ENCODE measurements around the gene ANKRD33B.
"Not testable (repeated sequence)": the region's sequence is repeated elsewhere in the genome, so short reads cannot be mapped to it uniquely, and the experiment has no call there.

The ANKRD33B gene

DNA sequence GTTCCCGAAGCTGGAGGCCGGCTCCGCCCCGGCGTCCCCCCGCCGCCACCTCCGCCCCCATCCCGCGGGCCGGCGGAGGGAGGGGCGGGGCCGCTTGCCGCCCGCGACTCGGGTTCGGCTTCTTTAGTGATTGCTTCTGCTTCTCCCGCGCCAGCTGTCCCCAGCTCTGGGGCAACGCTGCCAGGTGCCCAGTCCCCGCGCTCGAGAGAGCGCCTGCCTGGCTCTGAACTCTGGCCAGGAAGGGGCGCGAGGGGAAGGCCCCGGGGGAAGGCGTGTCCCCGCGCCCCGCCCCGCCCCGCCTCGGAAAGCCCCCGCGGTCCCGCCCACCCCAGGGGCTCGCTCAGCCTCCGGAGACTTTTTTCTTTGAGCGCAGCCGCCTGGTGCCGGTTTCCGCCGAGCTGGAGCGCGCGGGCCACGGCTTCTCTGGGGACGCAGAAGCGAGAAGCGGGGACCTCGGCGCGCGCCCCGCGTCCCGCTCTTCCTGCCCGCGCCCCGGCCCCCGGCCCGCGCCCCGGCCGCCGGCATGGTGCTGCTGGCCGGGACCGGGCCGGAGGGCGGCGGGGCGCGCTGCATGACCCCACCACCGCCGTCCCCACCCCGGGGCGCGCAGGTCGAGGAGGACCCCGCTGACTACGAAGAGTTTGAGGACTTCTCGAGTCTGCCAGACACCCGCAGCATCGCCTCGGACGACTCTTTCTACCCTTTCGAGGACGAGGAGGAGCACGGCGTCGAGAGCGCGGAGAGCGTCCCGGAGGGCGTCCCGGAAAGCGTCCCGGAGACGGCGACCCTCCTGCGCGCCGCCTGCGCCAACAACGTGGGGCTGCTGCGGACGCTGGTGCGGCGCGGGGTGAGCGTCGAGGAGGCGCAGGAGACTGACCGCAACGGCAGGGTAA lies at the start of gene ANKRD33B:
Gene ANKRD33B (plus strand): TSS at position 126 of the 893 bp plus-strand sequence. CDS start 398 bp downstream, at position 524.
- peak; percentile 56 for DNase-seq

DNA sequence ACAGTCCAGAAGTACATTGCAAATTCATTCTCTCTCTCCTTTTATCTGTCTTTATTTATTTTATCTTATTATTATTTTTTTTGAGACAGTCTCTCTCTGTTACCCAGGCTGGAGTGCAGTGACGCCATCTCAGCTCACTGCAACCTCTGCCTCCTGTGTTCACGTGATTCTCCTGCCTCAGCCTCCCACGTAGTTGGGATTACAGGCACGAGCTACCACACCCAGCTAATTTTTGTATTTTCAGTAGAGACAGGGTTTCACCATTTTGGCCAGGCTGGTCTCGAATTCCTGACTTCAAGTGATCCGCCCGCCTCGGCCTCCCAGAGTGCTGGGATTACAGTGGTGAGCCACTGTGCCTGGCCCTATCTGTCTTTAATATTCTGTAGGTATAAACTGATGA lies 49.3 kb upstream of the ANKRD33B start:
- DNase-seq, result not testable (repeated sequence)

DNA sequence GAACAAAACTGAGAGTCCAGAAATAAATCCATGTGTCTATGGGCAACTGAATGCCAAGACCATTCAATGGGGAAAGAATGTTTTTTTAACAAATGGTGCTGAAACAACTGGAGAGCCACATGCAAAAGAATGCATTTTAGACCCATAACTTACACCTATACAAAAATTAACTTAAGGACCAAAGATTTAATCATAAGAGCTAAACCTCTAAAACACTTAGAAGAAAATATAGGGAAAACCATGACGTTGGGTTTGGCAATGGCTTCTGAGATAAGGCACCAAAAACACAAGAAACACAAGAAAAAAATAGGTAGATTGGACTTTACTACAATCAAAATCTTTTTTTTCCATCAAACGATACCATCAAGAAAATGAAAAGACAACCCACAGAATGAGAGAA lies 48.4 kb upstream of the ANKRD33B start:
- no peak for DNase-seq

DNA sequence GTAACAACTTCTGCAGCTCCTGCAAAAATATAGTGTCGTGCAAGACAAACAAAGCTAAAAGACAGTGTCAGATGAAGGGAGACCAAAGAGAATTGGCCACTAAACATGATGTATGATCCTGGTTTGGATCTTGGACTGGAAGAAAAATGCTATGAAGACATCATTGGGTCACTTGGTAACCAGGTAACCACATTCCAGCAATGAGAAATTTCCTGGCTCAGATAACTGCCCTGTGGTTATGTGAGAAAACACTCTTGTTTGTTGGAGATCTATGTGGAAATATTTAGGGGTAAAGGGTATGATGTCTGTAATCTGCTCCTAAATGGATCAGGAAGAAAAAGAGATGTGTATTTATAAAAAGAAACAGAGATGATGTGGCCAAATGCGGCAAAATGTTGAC lies 45.5 kb upstream of the ANKRD33B start:
- no peak for DNase-seq

DNA sequence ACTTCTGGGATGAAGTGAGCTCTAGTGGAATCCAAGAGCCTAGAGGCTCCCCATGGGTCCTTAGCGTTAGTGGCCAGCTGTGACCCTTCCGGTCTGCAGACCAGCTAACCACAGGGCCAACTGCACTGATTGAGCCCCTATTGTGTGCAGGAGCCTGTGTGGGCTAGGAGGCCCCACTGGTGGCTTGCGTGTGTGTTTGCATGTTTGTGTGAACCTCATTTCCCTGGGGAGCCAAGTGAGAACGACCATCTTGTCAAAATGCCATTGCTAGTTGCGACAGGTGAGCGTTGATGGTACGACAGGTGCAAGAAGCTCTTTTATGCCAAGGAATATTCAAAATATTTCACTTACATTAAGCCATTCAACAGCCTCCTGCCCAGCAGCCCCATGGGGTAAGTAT lies 44.1 kb upstream of the ANKRD33B start:
- no peak for DNase-seq

DNA sequence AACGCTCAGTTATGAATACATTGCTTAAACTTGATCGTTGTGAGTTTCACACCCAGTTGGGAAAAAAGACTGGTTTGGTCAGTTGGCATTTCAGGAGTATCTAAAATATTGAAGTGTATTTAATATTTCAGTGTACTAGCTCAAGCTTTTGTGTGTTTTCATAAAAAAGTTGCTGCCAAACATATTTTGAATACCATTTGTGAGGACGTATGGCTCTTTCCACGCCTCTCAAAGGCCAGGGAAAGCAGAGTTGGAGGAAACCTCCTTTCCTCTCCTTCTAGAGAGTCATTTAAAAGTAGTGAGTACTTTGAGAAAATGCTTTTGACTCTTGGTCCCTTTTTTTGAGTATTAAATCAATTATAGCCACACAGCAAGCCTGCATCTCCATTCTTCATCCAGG lies 43.2 kb upstream of the ANKRD33B start:
- no peak for DNase-seq

DNA sequence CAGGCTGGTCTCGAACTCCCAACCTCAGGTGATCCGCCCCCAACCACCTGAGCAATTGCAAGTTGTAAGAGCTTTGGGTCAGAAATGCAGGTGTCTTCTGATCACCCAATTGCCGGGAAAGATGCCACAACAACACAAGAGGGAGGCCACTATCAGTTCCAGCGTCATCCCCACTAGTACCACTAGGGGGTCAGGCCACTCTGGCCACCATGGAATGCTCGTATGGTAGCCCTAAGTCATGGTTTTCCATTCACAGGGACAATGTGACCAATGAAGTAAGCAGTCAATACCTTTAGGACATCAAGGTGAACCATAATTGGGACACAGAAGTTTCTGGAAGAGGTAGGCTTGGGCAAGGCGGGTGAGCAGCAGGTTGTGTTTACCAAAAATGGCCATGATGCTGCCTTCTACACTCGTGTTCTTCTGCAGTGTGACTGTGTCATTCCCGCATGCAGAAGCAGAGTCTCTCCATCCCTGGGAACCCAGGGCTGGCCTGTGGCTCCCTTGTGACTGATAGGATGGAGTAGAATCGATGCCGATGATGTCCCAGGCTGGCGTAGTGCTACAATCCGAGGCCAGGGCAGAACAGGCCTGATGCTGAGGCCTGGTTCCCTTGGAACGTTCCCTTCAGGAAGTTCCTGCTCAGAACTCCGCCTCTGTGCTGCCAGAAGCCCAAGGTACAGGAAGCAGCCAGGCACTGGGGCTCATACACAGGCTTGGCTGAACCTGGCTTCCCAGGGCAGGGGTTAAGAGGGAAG lies 42.2 kb upstream of the ANKRD33B start:
- no peak for DNase-seq

DNA sequence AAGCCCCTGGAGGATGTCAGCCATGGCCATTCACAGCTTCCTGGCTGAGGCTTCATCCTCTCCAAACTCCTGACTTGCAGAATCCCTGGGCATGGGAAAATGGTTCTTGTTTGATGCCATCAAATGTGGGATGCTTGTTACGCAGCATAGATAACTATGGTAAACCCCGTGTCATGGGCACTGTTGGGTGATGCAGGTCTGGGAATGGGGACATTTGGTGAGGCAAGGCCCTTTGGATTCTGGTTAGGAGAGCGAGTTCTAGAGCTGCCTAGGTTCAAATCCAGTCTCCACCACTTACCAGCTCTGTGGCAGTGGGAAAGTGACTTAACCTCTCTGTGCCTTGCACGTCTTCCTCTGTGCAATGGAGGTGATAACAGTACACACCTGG lies 41.7 kb upstream of the ANKRD33B start:
- no peak for DNase-seq

DNA sequence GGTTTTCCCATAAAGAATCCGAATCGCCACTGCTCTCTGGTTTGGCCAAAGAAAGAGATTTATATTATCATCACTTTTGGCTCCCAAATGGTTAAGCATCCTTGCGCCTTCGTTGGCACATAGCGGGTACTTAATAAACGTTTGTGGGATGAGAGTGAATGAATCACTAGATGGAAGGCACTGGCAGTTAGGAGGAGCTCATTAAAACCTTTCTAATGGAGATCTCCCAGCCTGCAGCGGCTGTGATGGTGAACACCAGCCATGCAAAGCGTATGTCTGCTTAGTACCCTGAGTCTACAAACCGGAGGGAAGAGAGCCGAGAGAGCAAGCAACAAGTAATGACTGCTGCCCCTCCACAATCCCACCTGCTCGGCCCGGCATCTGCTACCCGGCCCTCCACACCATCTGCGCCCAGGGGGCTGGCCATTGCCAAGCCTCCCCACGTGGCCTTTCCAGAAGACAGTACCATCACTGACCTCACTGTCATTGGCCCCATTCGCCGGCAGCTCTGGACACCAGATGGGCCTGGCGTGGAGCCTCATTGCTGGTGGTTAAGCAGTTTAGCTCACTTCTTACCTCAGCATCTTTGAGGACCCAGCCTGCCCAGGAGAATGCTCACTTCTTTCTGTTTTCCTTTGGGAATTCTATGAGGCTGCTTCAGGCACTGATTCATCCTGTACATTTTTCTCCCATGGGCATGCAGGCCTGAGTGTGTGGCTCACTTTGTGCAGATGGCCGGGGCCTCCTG lies 39.3 kb upstream of the ANKRD33B start:
- DNase-seq, result no peak

DNA sequence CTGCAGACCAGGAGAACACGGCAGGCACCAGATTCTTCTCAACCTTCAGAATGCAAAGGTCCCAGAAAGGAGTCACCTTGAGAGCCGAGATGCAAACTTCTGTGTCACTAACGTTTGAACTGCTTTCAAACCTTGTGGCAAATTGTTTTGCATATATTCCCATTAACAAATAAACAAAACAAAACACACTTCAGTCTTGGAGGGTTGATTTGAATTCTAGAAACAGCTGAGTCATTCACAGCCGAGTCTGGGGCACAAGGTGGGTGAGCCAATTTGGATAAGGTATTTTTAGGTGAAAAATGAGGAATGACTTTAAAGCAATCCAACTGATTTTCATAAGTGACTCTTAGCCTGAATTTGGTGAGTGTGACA lies 38.8 kb upstream of the ANKRD33B start:
- DNase-seq, result no peak

DNA sequence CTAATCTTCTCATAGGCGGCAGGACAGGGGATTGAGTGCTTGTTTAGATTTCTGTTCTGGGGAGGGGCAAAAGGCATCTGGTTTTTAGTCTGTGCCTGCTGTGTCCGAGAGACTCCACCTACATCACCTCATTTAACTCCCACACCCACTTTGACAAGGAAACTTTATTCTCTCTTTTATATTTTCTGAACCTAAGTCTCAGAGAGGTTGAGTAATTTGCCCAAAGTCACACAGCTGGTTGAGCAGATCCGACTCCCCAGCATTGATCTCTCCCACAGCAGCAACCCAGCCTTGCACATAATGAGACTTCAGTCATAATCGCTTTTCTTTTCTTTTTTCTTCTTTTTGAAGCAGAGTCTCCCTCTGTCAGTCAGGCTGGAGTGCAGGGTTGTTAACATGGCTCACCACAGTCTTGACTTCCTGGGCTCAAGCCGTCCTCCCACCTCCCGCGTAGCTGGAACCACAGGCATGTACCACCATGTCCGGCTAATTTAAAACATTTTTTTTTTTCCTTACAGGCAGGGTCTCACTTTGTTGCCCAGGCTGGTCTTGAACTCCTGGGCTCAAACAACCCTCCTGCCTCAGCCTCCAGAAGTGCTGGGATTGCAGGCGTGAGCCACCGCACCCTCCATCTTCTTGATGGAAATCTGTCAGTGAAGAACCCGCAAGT lies 36.5 kb upstream of the ANKRD33B start:
- no peak for DNase-seq

DNA sequence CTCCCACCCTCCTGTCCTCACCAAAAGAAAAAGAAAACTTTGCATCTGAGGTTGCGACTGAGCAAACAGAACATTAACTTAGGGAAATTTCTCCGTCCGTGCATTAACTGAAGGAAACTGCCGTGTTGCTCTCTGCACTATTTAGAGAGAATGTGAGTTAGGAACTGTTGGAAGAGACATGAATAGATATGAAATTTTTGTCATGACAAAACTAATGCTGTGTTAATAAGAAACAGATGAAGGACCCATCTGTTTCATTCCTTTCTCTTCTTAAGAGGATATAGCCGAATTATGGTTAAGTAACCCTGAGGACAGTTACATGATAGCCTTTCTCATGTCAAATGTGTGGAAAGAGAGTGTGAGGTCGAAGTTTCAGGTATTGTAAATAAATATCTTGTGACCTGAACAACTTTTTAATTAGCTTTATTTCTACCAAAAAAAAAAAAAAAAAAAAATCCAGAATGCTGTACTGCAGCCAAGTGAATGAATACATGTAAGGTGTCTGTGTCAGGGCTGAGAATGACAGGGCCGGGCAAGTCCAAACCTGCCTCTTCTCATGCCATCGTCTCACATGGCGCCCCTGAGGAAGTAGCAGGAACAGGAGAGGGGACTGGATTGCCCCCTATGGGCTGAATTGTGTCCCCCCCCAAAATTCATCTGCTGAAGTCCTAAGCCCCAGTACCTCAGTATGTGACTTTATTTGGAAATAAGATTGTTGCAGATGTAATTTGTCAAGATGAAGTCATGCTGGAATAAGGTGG lies 35.6 kb upstream of the ANKRD33B start:
- no peak for DNase-seq

DNA sequence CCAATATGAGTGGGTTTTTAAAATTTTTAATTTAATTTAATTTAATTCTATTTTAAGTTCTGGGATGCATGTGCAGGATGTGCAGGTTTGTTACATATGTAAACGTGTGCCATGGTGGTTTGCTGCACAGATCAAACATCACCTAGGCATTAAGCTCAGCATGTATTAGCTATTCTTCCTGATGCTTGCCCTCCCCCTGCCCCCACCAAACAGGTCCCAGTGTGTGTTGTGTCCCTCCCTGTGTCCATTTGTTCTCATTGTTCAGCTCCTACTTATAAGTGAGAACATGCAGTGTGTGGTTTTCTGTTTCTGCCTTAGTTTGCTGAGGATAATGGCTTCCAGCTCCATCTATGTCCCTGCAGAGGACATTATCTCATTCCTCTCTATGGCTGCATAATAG lies 35.0 kb upstream of the ANKRD33B start:
- DNase-seq, result no peak

DNA sequence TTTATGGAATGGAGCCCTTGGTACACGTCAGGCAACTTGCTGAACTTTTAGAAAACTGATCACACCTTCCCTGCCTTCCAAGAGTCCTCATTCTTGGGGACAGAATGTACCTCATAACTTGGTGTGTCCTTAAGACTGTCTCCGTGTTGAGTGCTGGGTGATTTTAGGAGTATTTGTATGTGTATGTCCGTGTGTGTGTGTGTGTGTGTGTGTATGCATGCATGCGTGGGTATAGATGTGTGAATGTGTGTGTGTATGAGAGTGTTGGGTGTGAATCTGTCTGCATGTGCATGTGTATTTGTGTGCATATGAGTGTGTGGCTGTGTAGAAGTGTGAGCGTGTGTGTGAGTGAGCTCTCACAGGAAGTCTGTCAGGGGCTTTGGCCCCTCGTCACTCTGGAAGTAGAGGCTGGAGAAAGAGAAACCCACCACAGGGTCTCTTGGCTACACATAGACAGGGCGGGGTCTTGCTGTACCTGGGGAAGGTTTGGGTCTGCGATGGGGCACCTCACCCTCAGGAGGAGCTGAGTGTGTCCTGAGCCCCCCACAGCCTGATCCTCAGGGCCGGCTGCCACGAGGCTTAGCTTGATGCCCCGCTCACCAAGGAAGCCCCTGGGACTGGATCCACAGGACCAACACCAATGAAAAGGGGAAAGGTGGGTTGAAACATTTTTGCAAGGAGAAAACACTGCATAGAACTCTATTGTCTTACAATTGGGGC lies 33.1 kb upstream of the ANKRD33B start:
- DNase-seq, result no peak

DNA sequence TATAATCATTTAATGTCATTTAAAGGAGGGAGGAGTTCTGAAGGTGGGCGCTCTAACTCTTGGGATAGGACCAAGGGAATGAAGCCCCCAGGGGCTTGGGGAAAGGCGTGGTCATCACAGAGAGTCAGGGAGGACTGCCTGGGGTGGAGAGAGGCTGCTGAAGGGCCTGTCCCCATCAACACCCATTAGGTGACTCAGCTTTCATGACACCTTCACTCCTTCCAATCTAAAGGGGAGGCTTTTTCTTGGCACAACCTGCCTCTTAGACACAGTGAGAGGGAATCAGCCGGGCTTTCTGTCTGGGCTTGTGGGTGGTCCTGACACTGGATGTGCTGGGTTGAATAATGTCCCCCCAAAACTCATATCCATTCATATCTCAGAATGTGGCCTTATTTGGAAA lies 31.4 kb upstream of the ANKRD33B start:
- no peak for DNase-seq

DNA sequence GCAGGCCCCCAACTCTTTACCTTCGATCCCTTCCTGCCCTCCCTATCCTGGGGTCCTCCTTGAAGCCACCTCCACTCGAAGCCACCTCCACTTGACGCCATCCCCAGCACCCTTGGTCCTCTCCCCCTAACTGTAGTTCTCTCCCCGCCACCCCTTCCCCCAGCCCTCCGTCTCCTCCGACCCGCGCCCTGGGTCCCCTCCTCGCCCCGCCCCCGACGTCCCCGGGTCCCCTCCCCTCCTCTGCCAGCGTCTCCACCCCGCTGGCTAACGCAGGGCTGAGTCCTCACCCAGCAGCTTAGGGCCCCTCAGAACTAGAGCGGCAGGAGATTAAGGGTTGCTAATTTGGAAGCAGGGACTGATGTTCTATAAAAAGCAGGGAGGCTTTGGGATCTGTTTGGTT lies 30.6 kb upstream of the ANKRD33B start:
- no peak for DNase-seq

DNA sequence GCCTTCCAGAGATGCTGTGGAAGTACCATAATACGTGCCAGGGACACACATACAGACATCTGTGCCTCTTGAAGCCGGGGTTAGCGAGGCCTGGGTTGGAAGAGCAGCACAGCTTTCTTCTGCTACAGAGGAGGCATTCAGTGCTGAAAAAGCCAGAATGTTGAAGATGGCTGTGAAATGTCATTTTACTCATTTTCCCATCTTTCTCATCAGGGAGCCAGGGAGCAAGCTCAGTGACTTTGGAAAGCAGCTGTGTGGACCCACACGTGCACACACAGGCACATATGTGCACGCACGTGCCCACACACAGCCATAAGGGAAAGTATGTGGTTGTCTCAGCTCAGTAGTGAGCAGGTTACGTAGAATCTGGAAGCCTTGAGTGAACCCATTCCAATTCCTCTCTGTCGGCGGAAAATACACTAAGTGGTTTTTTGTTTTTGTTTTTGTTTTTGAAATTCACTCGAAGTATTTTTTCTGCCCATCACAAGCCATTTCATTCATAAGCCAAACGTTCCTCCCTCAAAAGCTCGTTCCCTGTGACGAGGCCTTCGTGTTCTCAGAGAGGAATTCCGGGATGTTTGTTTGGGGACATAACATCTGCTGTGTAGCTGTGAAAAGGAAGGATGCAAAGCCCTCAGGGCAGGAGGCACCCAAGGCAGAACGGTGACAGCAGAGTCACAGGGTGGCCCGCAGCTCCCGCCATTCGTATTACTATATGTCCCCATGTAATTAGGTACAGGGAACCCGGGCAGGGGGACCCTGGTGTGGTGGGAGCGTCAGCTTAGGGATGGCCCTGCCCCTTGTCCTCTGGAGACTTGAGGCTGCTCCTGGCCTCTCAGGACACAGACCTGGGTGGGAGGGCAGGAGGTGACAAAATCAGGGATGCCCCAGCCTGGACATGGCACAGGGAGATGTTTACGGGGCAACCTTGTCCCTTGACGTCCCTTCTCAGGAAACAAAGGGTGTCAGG lies 29.0 kb upstream of the ANKRD33B start:
- DNase-seq, result no peak

DNA sequence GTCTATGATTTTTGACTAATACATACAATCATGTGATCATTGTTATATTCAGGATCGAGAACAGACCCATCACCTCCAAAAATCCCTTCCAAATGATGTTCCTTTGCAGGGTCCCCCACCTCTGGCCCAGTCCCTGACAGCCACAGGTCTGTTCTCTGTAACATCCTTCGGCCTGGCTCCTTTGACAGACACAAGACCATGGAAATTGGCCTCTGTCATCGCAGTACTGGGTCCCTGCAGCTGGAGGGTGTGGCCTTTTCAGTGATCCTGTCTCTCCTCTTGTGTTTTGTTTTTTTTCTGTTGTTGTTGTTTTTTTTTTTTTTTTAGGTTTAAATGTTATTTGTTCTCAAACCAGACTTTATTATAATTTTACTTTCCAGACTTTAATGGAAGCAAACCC lies 27.4 kb upstream of the ANKRD33B start:
- no peak for DNase-seq

DNA sequence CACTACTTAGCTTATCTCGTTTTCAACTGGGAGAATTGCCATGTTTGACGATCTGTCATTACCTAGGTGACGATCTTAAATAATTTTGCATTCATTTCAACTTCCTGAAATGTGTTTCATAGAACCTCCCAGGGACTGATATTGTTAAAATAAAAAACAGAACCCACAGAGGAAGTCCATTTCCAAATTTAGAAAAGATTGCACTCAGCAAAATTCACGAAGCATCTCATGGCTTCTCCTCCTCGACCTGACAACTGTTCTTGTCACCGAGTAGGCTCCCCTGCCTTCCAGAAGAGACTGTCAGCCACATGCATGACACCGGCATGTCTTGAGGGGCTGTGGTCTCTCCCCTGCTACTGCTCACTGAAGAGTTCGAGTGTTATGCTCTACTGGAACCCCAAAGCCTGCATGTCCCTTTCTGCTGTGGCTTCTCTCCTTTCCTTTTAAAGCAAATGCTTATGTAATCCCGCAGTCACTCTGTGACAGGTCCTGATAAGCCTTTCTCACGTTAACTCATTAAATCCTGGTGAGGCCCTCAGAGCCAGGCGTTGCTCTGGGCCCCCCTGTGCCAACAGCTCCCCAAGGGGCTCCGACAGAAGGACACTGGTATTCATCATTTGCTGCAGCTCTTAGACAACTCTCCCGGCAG lies 26.8 kb upstream of the ANKRD33B start:
- no peak for DNase-seq

DNA sequence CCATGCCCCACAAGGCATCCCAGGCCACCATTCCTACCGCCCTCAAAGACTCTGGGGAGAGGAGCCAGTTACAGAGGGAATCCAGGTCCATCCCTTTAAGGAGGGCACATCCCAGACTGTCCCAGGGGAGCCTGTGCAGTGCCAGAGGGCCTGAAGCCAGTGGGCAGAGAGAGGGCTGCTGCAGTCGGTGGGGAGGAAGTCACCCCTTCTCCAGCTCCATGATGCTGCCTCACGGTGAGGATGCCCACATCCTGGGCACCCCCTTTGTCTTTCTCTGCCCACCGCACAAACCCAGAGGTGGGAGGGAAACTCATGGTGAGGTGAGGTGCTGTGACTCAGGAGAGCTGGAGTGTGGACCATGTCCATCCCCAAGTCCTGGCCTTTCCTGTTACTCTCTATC lies 26.2 kb upstream of the ANKRD33B start:
- no peak for DNase-seq

Measured in right hindlimb (tissue), 1 donor.